GM12891 (cell line): Measurements from ENCODE around the gene KCNE1.

Experiments
- PAX5 ChIP-seq: IDR thresholded peaks from 2 replicates; pipeline ENCODE4 v1.6.1; 2011; ENCODE audit warnings: low read length, moderate library complexity, mild to moderate bottlenecking; ENCODE audit not compliant: insufficient read depth, severe bottlenecking
- POLR2A ChIP-seq: IDR thresholded peaks from 2 replicates; pipeline ENCODE4 v1.6.1; 2011; ENCODE audit warnings: low read depth, low read length, control low read depth
- POLR2AphosphoS5 ChIP-seq: IDR thresholded peaks from 2 replicates; pipeline ENCODE4 v1.6.1; 2011; ENCODE audit warnings: low read depth, low read length, control low read depth

GRCh38 chr21:34536311-34536710 lies 24.3 kb upstream of the KCNE1 start:
- TF ChIP-seq PAX5 (no peak), POLR2A (no peak), POLR2AphosphoS5 (no peak)
